ENCODE results near the gene PKIG. TPM values are rescaled to one million over a fixed set of nuclear protein-coding genes. Genes with fewer than 3 reads are reported as not detected.

PKIG gene
- total and polyA plus RNA-seq, 2 of the 8 experiments (the other 6 are each of a cell fraction or from before 2014, with no cell fraction given): 26.7 to 34.3 TPM

GRCh38 chr20:44576297-44576696 is 6.1 kb upstream of the PKIG start:
- Histone ChIP-seq H3K18ac (ENCODE audit: extremely low read depth, low read length) (no peak overlapping the region), H3K9ac (replicated peaks in 1 of 4; ENCODE audit: extremely low read depth in 1 of 4, low read depth in 3 of 4, low read length in 3 of 4) (no peak overlapping the region), H3K23ac (ENCODE audit: insufficient read length) (no peak overlapping the region), H2BK120ac (replicated peaks; ENCODE audit: low read depth, low read length) (no peak overlapping the region), H3K36me3 (ENCODE audit: control insufficient read depth in 2 of 4, insufficient read depth in 4 of 4, low read length in 3 of 4) (no peaks in the 10 kb centered on the region), H2BK20ac (ENCODE audit: low read length) (no peak overlapping the region), H3K9me3 (ENCODE audit: insufficient read depth in 2 of 2, low read depth in 1 of 2, low read length in 1 of 2) (no peaks in the 10 kb centered on the region), H3K56ac (replicated peaks; ENCODE audit: insufficient read length, low read depth, low read length) (no peak overlapping the region), H3K4me1 (replicated peaks in 1 of 4; ENCODE audit: control insufficient read depth in 3 of 4, insufficient read depth in 4 of 4, low read length in 3 of 4) (peaks cover 0 to 3% (median 0%) of the 10 kb centered on the region in 4 experiments; a peak in 1 of 7 replicates), H3K4me2 (ENCODE audit: insufficient read depth in 1 of 2, low read depth in 2 of 2, low read length in 2 of 2) (no peak overlapping the region), H3K79me1 (ENCODE audit: low read depth, low read length) (0 out of 2 replicates have a peak, but pooled peaks cover 2% of the 10 kb centered on the region), H4K8ac (ENCODE audit: extremely low read depth, insufficient read depth, low read length) (no peak overlapping the region), H2AFZ (ENCODE audit: low read length) (no peak overlapping the region), H3K4ac (replicated peaks; ENCODE audit: insufficient read length, low read depth, low read length) (no peak overlapping the region), H2AK5ac (ENCODE audit: low read depth, low read length) (no peak overlapping the region), H3K27ac (ENCODE audit: low read depth, low read length) (no peak overlapping the region), H2BK15ac (ENCODE audit: low read length) (no peak overlapping the region), H4K91ac (replicated peaks; ENCODE audit: insufficient read length, low read length) (no peak overlapping the region), H2BK12ac (ENCODE audit: low read depth, low read length) (no peak overlapping the region), H3K4me3 (ENCODE audit: extremely low read depth in 1 of 4, insufficient read depth in 2 of 4, low read depth in 3 of 4, low read length in 4 of 4) (no peak overlapping the region), H3K27me3 (replicated peaks in 1 of 4; ENCODE audit: control insufficient read depth in 3 of 4, extremely low read depth in 1 of 4, insufficient read depth in 3 of 4, low read length in 3 of 4) (no peaks in the 10 kb centered on the region), H4K20me1 (replicated peaks in 1 of 2; ENCODE audit: control insufficient read depth in 1 of 2, insufficient read depth in 2 of 2, low read length in 2 of 2) (no peaks in the 10 kb centered on the region), H3K14ac (ENCODE audit: insufficient read length) (no peak overlapping the region), H3K23me2 (ENCODE audit: low read depth, low read length) (no peaks in the 10 kb centered on the region), H4K5ac (ENCODE audit: insufficient read length, low read depth, low read length) (no peak overlapping the region), H2BK5ac (ENCODE audit: low read depth, low read length) (no peak overlapping the region), H3K79me2 (ENCODE audit: control insufficient read depth in 1 of 2, insufficient read depth in 2 of 2, low read length in 2 of 2) (no peaks in the 10 kb centered on the region)
- no peak for FAIRE-seq
- DNase-seq (ENCODE audit: low read depth in 1 of 2, low spot score in 2 of 2): no peak
- no peak for TF ChIP-seq POLR2AphosphoS5 (IDR thresholded peaks at IDR 0.05; ENCODE audit: low read depth, low read length)
- TF ChIP-seq, protein P1, sequence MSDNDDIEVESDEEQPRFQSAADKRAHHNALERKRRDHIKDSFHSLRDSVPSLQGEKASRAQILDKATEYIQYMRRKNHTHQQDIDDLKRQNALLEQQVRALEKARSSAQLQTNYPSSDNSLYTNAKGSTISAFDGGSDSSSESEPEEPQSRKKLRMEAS (IDR thresholded peaks at IDR 0.05): no peak
- no peak for TF ChIP-seq EGR1 (IDR thresholded peaks at IDR 0.05; ENCODE audit: borderline replicate concordance, low read depth, low read length)
- no peak for TF ChIP-seq RBBP5 (IDR thresholded peaks at IDR 0.05; ENCODE audit: borderline replicate concordance, low read depth, low read length)
- TF ChIP-seq NANOG (IDR thresholded peaks at IDR 0.05; ENCODE audit: insufficient read depth, low read depth, low read length, poor library complexity, severe bottlenecking): no peak
- TF ChIP-seq RAD21 (IDR thresholded peaks at IDR 0.05 in 1 of 2, conservative IDR thresholded peaks at IDR 0.05 in 1 of 2; ENCODE audit: low read depth in 2 of 2, low read length in 2 of 2): peak; percentile 28 to 46
- TF ChIP-seq YY1 (IDR thresholded peaks at IDR 0.05; ENCODE audit: low read depth, low read length): no peak
- no peak for TF ChIP-seq EP300 (IDR thresholded peaks at IDR 0.05; ENCODE audit: borderline replicate concordance in 1 of 2, low read depth in 2 of 2, low read length in 2 of 2)
- peak in 2 of 3 experiments; percentile 29 to 32; a peak in 3 of 4 replicates for TF ChIP-seq CTCF (IDR thresholded peaks at IDR 0.05; ENCODE audit: control extremely low read depth in 1 of 3, insufficient read depth in 1 of 3, low read depth in 1 of 3, low read length in 3 of 3)
- no peak for TF ChIP-seq SRF (IDR thresholded peaks at IDR 0.05; ENCODE audit: low read depth, low read length)
- ChIA-PET CTCF (ENCODE audit: partially characterized antibody) (interaction anchor here (0.6 to 2.9 kb wide), 21 partner anchors 9 to 172 kb away, joined by 3 to 17 read pairs (median 5); no protein-coding TSS in a partner anchor), POLR2A (ENCODE audit: partially characterized antibody) (interaction anchor here (0.7 to 1.0 kb wide), 2 partner anchors 28 to 113 kb away, joined by 4 read pairs; no protein-coding TSS in a partner anchor)
- WGBS, 2 experiments (ENCODE audit: extremely low coverage in 1 of 2, insufficient coverage in 1 of 2, insufficient read length in 1 of 2, insufficient replicate concordance in 2 of 2, low coverage in 1 of 2, low lambda C conversion rate in 2 of 2, missing lambda C conversion rate in 1 of 2): 62% methylated on average over 3 of the region's 3 CpGs; no CpG with 5 or more reads in 1 of the 2 experiments
